Liver (tissue), 9 donors: ENCODE measurements around the gene APOBEC3H. TPM values are rescaled to one million over a fixed set of nuclear protein-coding genes. Genes with fewer than 3 reads are reported as not detected.

Source experiments
- DNase-seq: peaks from one replicate; pipeline ENCODE4 v3.0.0-alpha.2; 2017; ENCODE audit warnings: low spot score
- H3K27ac ChIP-seq, 2 donors: one replicate each; pipeline ENCODE4 v1.7.0; 2013; ENCODE audit warnings: inconsistent platforms in 2 of 2, low read length in 2 of 2, control low read depth in 1 of 2, low read depth in 1 of 2, mild to moderate bottlenecking in 1 of 2
- H3K27me3 ChIP-seq, 4 donors: one replicate each; pipeline versions ENCODE4 v1.6.1 to v1.7.0; 2013; ENCODE audit warnings: low read length in 3 of 4, inconsistent platforms in 1 of 4, mild to moderate bottlenecking in 1 of 4, moderate library complexity in 1 of 4; ENCODE audit not compliant: control insufficient read depth in 4 of 4, insufficient read depth in 4 of 4
- H3K36me3 ChIP-seq, 4 donors: one replicate each; pipeline versions ENCODE4 v1.6.1 to v1.7.0; 2013; ENCODE audit warnings: low read length in 3 of 4, mild to moderate bottlenecking in 3 of 4, low read depth in 1 of 4, moderate library complexity in 1 of 4; ENCODE audit not compliant: control insufficient read depth in 4 of 4, insufficient read depth in 3 of 4
- H3K4me1 ChIP-seq, 4 donors: one replicate each; pipeline versions ENCODE4 v1.6.1 to v1.7.0; 2013; ENCODE audit warnings: low read length in 3 of 4, mild to moderate bottlenecking in 3 of 4, moderate library complexity in 1 of 4; ENCODE audit not compliant: control insufficient read depth in 4 of 4, insufficient read depth in 4 of 4
- H3K4me3 ChIP-seq, 3 donors: one replicate each; pipeline versions ENCODE4 v1.6.1 to v1.7.0; 2013; ENCODE audit warnings: low read length in 3 of 3, control low read depth in 1 of 3, low read depth in 1 of 3, mild to moderate bottlenecking in 1 of 3
- H3K9ac ChIP-seq, 2 donors: one replicate each; pipeline ENCODE4 v1.7.0; 2013; ENCODE audit warnings: low read length in 2 of 2, mild to moderate bottlenecking in 2 of 2, moderate library complexity in 2 of 2, control low read depth in 1 of 2, low read depth in 1 of 2
- H3K9me3 ChIP-seq, 4 donors: one replicate each; pipeline versions ENCODE4 v1.6.1 to v1.7.0; 2013; ENCODE audit warnings: low read length in 3 of 4; ENCODE audit not compliant: control insufficient read depth in 4 of 4
- ATF3 ChIP-seq: IDR thresholded peaks from 2 replicates; pipeline ENCODE4 v1.6.1; 2016; ENCODE audit warnings: antibody characterized with exemption
- EGR1 ChIP-seq, 2 donors: IDR thresholded peaks; 2 replicates each; pipeline ENCODE4 v1.6.1; 2016 to 2018; ENCODE audit warnings: antibody characterized with exemption in 2 of 2, low read depth in 2 of 2
- FOXA1 ChIP-seq: IDR thresholded peaks from 2 replicates; pipeline ENCODE4 v1.6.1; 2016; ENCODE audit warnings: antibody characterized with exemption
- FOXA2 ChIP-seq: IDR thresholded peaks from 2 replicates; pipeline ENCODE4 v1.6.1; 2016; ENCODE audit warnings: antibody characterized with exemption
- GABPA ChIP-seq, 2 donors: IDR thresholded peaks in 1 of 2; conservative IDR thresholded peaks in 1 of 2; 2 replicates each; pipeline ENCODE4 v1.6.1; 2016; ENCODE audit warnings: antibody characterized with exemption in 2 of 2, mild to moderate bottlenecking in 1 of 2, moderate library complexity in 1 of 2
- HNF4A ChIP-seq, 2 donors: conservative IDR thresholded peaks; 2 replicates each; pipeline ENCODE4 v1.6.1; 2016; ENCODE audit warnings: antibody characterized with exemption in 2 of 2, mild to moderate bottlenecking in 2 of 2
- HNF4G ChIP-seq: IDR thresholded peaks from 2 replicates; pipeline ENCODE4 v1.6.1; 2016; ENCODE audit warnings: antibody characterized with exemption
- JUND ChIP-seq, 2 donors: IDR thresholded peaks; 2 replicates each; pipeline ENCODE4 v1.6.1; 2016; ENCODE audit warnings: antibody characterized with exemption in 2 of 2
- NR2F2 ChIP-seq: IDR thresholded peaks from 2 replicates; pipeline ENCODE4 v1.6.1; 2016; ENCODE audit warnings: antibody characterized with exemption
- RAD21 ChIP-seq, 2 donors: IDR thresholded peaks; 2 replicates each; pipeline ENCODE4 v1.6.1; 2016; ENCODE audit warnings: antibody characterized with exemption in 2 of 2, mild to moderate bottlenecking in 2 of 2
- RXRA ChIP-seq, 2 donors: IDR thresholded peaks; 2 replicates each; pipeline ENCODE4 v1.6.1; 2017 to 2018; ENCODE audit warnings: antibody characterized with exemption in 2 of 2, mild to moderate bottlenecking in 1 of 2
- SP1 ChIP-seq: IDR thresholded peaks from 2 replicates; pipeline ENCODE4 v1.6.1; 2018; ENCODE audit warnings: antibody characterized with exemption, mild to moderate bottlenecking
- TAF1 ChIP-seq: conservative IDR thresholded peaks from 2 replicates; pipeline ENCODE4 v1.6.1; 2016; ENCODE audit warnings: antibody characterized with exemption, mild to moderate bottlenecking
- YY1 ChIP-seq: IDR thresholded peaks from 2 replicates; pipeline ENCODE4 v1.6.1; 2016; ENCODE audit warnings: antibody characterized with exemption, mild to moderate bottlenecking
- WGBS: extraction: QIAGEN DNeasy Blood & Tissue Kit; methylation state at CpG from one replicate; pipeline ENCODE4 v1.1.7; 2013; 5-methylcytosine and 5-hydroxymethylcytosine counted together
- polyA plus RNA-seq, 2 donors: library from polyadenylated mRNA; stranded (reverse) in 1 of 2; unstranded in 1 of 2; fragments of 200-250 nt in 1 of 2; fragments of >200 nt in 1 of 2; fragmentation: Nextera tagmentation in 1 of 2; extraction: Ambion mirVana in 1 of 2; gene quantifications; one replicate each; pipeline versions ENCODE4 v1.2.1 to v1.2.3, GENCODE V29; 2013 to 2015
- total RNA-seq, 2 donors: library from RNA; depleted of rRNA; stranded (reverse); fragments of >200 nt; gene quantifications; one replicate each; pipeline ENCODE4 v1.2.3, GENCODE V29; 2014
- TF ChIP-seq, protein P1 (sequence below): IDR thresholded peaks from 2 replicates; pipeline ENCODE4 v1.6.1; 2016; ENCODE audit warnings: antibody characterized with exemption
- TF ChIP-seq, protein P2 (sequence below): IDR thresholded peaks from 2 replicates; pipeline ENCODE4 v1.6.1; 2016; ENCODE audit warnings: antibody characterized with exemption, mild to moderate bottlenecking
- TF ChIP-seq, protein P3 (sequence below): fragments of 150-350 bp; IDR thresholded peaks from 2 replicates; pipeline ENCODE4 v1.5.1; 2017; ENCODE audit warnings: improper control_type of control experiment, low read depth, low read length; ENCODE audit not compliant: missing input control
- TF ChIP-seq, protein P4 (sequence below): IDR thresholded peaks from 2 replicates; pipeline ENCODE4 v1.6.1; 2016; ENCODE audit warnings: antibody characterized with exemption
- donor health status: healthy.
- donor health status: healthy.
- donor health status: healthy.
- donor health status: healthy.
- donor health status: healthy.

Gene APOBEC3H
- total and polyA plus RNA-seq, 4 donors: 0.25 TPM; not detected in 3

DNA sequence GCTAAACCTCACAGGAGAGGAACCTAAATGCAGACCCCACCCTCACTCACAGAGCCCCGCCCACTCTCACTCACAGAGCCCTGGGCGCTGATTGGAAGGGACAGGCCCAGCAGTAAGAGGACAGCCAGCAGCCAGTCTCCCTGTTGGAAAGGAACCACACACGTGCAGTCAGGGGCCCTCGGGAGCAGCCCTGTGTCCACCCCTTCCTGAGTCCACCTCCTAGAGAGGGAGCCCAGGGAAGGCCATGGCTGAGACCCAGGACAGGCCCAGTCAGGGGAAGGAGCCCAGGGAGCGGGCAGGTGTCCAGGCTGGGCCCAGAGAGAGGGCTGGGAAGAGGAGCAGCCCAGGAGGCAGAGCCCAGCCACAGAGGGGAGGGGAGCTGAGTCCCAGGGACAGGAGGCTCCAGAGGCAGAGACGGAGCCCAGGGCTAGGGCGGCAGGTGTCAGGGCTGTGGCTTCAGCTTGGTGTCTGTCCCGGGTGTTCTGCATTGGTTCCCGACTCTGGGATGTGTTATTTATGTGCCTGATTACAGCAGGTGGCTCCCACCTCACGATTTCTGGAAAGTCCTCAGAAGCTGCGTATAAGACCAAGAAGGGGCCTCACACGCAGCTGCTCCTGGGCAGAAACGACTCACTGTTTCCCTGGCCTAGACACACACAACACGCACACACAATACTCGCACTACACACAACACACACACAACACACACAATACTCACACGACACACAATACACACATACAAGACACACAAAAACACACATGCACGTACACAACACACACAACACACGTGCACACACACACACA is 9.0 kb upstream of the APOBEC3H start:
- WGBS: 71% methylated on average over 18 of the region's 18 CpGs
- DNase-seq: no peak

More for the DNA sequence above, 9.0 kb upstream of the APOBEC3H start:
- no peak overlapping the region for H3K4me3 ChIP-seq
- no peaks in the 10 kb centered on the region for H3K9me3 ChIP-seq
- no peaks in the 10 kb centered on the region for H3K4me1 ChIP-seq
- H3K27me3 ChIP-seq: peaks cover 0 to 2% (median 0%) of the 10 kb centered on the region in 4 donors
- no peak overlapping the region for H3K9ac ChIP-seq
- TF ChIP-seq, protein P1, sequence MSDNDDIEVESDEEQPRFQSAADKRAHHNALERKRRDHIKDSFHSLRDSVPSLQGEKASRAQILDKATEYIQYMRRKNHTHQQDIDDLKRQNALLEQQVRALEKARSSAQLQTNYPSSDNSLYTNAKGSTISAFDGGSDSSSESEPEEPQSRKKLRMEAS: no peak
- TF ChIP-seq NR2F2 (no peak), SP1 (no peak), ATF3 (no peak), HNF4G (no peak), TAF1 (no peak), EGR1 (IDR thresholded peaks at IDR 0.05; ENCODE audit: low read depth in 2 of 2) (no peak), FOXA1 (no peak), JUND (IDR thresholded peaks at IDR 0.05) (no peak), YY1 (no peak), RXRA (IDR thresholded peaks at IDR 0.05) (no peak), FOXA2 (no peak), RAD21 (IDR thresholded peaks at IDR 0.05) (no peak), GABPA (IDR thresholded peaks at IDR 0.05 in 1 of 2, conservative IDR thresholded peaks at IDR 0.05 in 1 of 2) (no peak), HNF4A (conservative IDR thresholded peaks at IDR 0.05) (no peak)
- TF ChIP-seq, protein P2, sequence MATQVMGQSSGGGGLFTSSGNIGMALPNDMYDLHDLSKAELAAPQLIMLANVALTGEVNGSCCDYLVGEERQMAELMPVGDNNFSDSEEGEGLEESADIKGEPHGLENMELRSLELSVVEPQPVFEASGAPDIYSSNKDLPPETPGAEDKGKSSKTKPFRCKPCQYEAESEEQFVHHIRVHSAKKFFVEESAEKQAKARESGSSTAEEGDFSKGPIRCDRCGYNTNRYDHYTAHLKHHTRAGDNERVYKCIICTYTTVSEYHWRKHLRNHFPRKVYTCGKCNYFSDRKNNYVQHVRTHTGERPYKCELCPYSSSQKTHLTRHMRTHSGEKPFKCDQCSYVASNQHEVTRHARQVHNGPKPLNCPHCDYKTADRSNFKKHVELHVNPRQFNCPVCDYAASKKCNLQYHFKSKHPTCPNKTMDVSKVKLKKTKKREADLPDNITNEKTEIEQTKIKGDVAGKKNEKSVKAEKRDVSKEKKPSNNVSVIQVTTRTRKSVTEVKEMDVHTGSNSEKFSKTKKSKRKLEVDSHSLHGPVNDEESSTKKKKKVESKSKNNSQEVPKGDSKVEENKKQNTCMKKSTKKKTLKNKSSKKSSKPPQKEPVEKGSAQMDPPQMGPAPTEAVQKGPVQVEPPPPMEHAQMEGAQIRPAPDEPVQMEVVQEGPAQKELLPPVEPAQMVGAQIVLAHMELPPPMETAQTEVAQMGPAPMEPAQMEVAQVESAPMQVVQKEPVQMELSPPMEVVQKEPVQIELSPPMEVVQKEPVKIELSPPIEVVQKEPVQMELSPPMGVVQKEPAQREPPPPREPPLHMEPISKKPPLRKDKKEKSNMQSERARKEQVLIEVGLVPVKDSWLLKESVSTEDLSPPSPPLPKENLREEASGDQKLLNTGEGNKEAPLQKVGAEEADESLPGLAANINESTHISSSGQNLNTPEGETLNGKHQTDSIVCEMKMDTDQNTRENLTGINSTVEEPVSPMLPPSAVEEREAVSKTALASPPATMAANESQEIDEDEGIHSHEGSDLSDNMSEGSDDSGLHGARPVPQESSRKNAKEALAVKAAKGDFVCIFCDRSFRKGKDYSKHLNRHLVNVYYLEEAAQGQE: no peak
- TF ChIP-seq, protein P3, sequence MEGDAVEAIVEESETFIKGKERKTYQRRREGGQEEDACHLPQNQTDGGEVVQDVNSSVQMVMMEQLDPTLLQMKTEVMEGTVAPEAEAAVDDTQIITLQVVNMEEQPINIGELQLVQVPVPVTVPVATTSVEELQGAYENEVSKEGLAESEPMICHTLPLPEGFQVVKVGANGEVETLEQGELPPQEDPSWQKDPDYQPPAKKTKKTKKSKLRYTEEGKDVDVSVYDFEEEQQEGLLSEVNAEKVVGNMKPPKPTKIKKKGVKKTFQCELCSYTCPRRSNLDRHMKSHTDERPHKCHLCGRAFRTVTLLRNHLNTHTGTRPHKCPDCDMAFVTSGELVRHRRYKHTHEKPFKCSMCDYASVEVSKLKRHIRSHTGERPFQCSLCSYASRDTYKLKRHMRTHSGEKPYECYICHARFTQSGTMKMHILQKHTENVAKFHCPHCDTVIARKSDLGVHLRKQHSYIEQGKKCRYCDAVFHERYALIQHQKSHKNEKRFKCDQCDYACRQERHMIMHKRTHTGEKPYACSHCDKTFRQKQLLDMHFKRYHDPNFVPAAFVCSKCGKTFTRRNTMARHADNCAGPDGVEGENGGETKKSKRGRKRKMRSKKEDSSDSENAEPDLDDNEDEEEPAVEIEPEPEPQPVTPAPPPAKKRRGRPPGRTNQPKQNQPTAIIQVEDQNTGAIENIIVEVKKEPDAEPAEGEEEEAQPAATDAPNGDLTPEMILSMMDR: no peak
- TF ChIP-seq, protein P4, sequence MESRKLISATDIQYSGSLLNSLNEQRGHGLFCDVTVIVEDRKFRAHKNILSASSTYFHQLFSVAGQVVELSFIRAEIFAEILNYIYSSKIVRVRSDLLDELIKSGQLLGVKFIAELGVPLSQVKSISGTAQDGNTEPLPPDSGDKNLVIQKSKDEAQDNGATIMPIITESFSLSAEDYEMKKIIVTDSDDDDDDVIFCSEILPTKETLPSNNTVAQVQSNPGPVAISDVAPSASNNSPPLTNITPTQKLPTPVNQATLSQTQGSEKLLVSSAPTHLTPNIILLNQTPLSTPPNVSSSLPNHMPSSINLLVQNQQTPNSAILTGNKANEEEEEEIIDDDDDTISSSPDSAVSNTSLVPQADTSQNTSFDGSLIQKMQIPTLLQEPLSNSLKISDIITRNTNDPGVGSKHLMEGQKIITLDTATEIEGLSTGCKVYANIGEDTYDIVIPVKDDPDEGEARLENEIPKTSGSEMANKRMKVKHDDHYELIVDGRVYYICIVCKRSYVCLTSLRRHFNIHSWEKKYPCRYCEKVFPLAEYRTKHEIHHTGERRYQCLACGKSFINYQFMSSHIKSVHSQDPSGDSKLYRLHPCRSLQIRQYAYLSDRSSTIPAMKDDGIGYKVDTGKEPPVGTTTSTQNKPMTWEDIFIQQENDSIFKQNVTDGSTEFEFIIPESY: no peak
- H3K36me3 ChIP-seq: no peaks in the 10 kb centered on the region
- no peak overlapping the region for H3K27ac ChIP-seq
